HepG2 (cell line): ENCODE data around the gene OR5K2. TPM values are rescaled to one million over a fixed set of nuclear protein-coding genes. Genes with fewer than 3 reads are reported as not detected.
A peak's percentile ranks its signal among the peaks of the same experiment; 100 is the strongest.

Experiments
- ATAC-seq: fragments of 200-7000 bp; cut with Tn5 transposase; 3 replicates; pipeline ENCODE4 v1.9.1; 2020; ENCODE audit warnings: mild to moderate bottlenecking, moderate library complexity
- BruUV-seq: library from RNA; stranded (reverse); fragments of 400-500 nt; replicated peaks from 2 replicates; lab custom pipeline; 2021; lab: Mats Ljungman, UMichigan
- CTCF ChIA-PET: fragments of 300-600 bp; formaldehyde crosslinking; extraction: SDS; loops from one replicate; lab custom pipeline; 2021; ENCODE audit warnings: low total read pairs, inconsistent platforms, low intra/inter-chr PET ratio; lab: Yijun Ruan, JAX
- POLR2A ChIA-PET: fragments of 350-600 bp; sonication (Branson Sonifier 250); formaldehyde crosslinking; loops from one replicate; lab custom pipeline; 2020; ENCODE audit warnings: antibody characterized with exemption, inconsistent platforms; lab: Yijun Ruan, JAX
- DNase-seq: peaks from one replicate; pipeline ENCODE4 v3.0.0-alpha.2; 2015; ENCODE audit warnings: low spot score
- FAIRE-seq: peaks from 3 replicates; lab custom pipeline; 2011; peaks lifted over from hg19 to GRCh38; lab: Jason Lieb, UNC
- H2AFZ ChIP-seq: one replicate; pipeline ENCODE4 v1.6.1; 2011; ENCODE audit warnings: low read length, inconsistent platforms
- H3K27ac ChIP-seq: fragments of 300-600 bp; 3 replicates; pipeline ENCODE4 v1.8.0; 2011; ENCODE audit warnings: mixed run types, mild to moderate bottlenecking, mixed read lengths, low read length, inconsistent platforms; ENCODE audit not compliant: insufficient read depth; ENCODE audit errors: extremely low read length
- H3K27me3 ChIP-seq, 2 experiments: fragments of 200-600 bp in 1 of 2; 2 replicates in 1 of 2; 3 replicates in 1 of 2; pipeline versions ENCODE4 v1.6.0 to v1.8.0; 2011; ENCODE audit warnings: low read length in 2 of 2, mild to moderate bottlenecking in 2 of 2, moderate library complexity in 2 of 2, inconsistent platforms in 1 of 2; ENCODE audit not compliant: insufficient read depth in 2 of 2, control insufficient read depth in 1 of 2
- H3K36me3 ChIP-seq, 2 experiments: fragments of 200-600 bp in 1 of 2; replicated peaks in 1 of 2; 2 replicates in 1 of 2; 3 replicates in 1 of 2; pipeline versions ENCODE4 v1.5.1 to v1.8.0; 2011; ENCODE audit warnings: low read length in 2 of 2, inconsistent platforms in 1 of 2; ENCODE audit not compliant: insufficient read depth in 2 of 2, control insufficient read depth in 1 of 2
- H3K4me1 ChIP-seq: 2 replicates; pipeline ENCODE4 v1.5.1; 2012; ENCODE audit warnings: low read length, inconsistent platforms; ENCODE audit not compliant: insufficient read depth
- H3K4me2 ChIP-seq: 2 replicates; pipeline ENCODE4 v1.6.0; 2011; ENCODE audit warnings: low read depth, low read length, inconsistent platforms
- H3K4me3 ChIP-seq, 3 experiments: fragments of 200-600 bp in 1 of 3; sonication (generic), shearing (Covaris generic) in 1 of 3; replicated peaks in 1 of 3; 2 replicates each; pipeline ENCODE4 v1.5.1; 2011 to 2016; ENCODE audit warnings: low read length in 3 of 3, inconsistent platforms in 2 of 3, low read depth in 2 of 3, mild to moderate bottlenecking in 2 of 3, control low read depth in 1 of 3, mixed read lengths in 1 of 3; ENCODE audit not compliant: insufficient read depth in 1 of 3
- H3K79me2 ChIP-seq: one replicate; pipeline ENCODE4 v1.6.1; 2011; ENCODE audit warnings: low read length, inconsistent platforms; ENCODE audit not compliant: insufficient read depth
- H3K9ac ChIP-seq: 2 replicates; pipeline ENCODE4 v1.6.0; 2011; ENCODE audit warnings: mild to moderate bottlenecking, low read depth, low read length, inconsistent platforms; ENCODE audit not compliant: insufficient read depth
- H3K9me3 ChIP-seq: 2 replicates; pipeline ENCODE4 v1.5.1; 2012; ENCODE audit warnings: mild to moderate bottlenecking, low read length
- H4K20me1 ChIP-seq: 2 replicates; pipeline ENCODE4 v1.6.0; 2011; ENCODE audit warnings: inconsistent platforms, mild to moderate bottlenecking, low read length, moderate library complexity; ENCODE audit not compliant: insufficient read depth
- ATF4 ChIP-seq, 2 experiments: fragments of 450-650 bp in 1 of 2; sonication (generic) in 1 of 2; formaldehyde crosslinking; IDR thresholded peaks; 2 replicates each; pipeline versions ENCODE4 v1.5.0 to v1.8.0; 2020 to 2022; ENCODE audit warnings: mild to moderate bottlenecking in 1 of 2, missing genetic modification reagents in 1 of 2
- BCL3 ChIP-seq: sonication (generic); formaldehyde crosslinking; IDR thresholded peaks from 2 replicates; pipeline ENCODE4 v1.5.1; 2020; ENCODE audit warnings: mild to moderate bottlenecking, missing genetic modification reagents, moderate library complexity
- ESRRA ChIP-seq: sonication (generic); formaldehyde crosslinking; IDR thresholded peaks from 2 replicates; pipeline ENCODE4 v1.5.1; 2020; ENCODE audit warnings: mild to moderate bottlenecking, low read depth, missing genetic modification reagents
- PLSCR1 ChIP-seq: sonication (generic); formaldehyde crosslinking; IDR thresholded peaks from 2 replicates; pipeline ENCODE4 v1.5.0; 2020; ENCODE audit warnings: missing genetic modification reagents, mild to moderate bottlenecking, borderline replicate concordance
- SAFB2 ChIP-seq: sonication (generic); formaldehyde crosslinking; IDR thresholded peaks from 2 replicates; pipeline ENCODE4 v1.5.1; 2020; ENCODE audit warnings: missing genetic modification reagents, low read depth, mild to moderate bottlenecking, borderline replicate concordance
- SIN3A ChIP-seq: IDR thresholded peaks from 2 replicates; pipeline ENCODE4 v1.6.1; 2011; ENCODE audit warnings: low read depth, mild to moderate bottlenecking, control low read depth, low read length, borderline replicate concordance
- SMARCC2 ChIP-seq: fragments of 450-650 bp; IDR thresholded peaks from 2 replicates; pipeline ENCODE4 v1.6.1; 2017; ENCODE audit warnings: antibody characterized with exemption, mild to moderate bottlenecking
- THAP8 ChIP-seq: sonication (generic); formaldehyde crosslinking; IDR thresholded peaks from 2 replicates; pipeline ENCODE4 v1.5.1; 2020; ENCODE audit warnings: missing genetic modification reagents, mild to moderate bottlenecking, borderline replicate concordance
- ZNF513 ChIP-seq: sonication (generic); formaldehyde crosslinking; conservative IDR thresholded peaks from 2 replicates; pipeline ENCODE4 v1.5.0; 2020; ENCODE audit warnings: missing genetic modification reagents
- ZSCAN5A ChIP-seq: sonication (generic); formaldehyde crosslinking; IDR thresholded peaks from 2 replicates; pipeline ENCODE4 v1.8.0; 2022; ENCODE audit warnings: mild to moderate bottlenecking, missing genetic modification reagents, borderline replicate concordance
- WGBS: methylation state at CpG from one replicate; pipeline ENCODE4 v1.1.6; 2017; ENCODE audit warnings: low lambda C conversion rate; 5-methylcytosine and 5-hydroxymethylcytosine counted together
- in situ Hi-C: cut with HindIII; loops from 2 replicates; pipeline ENCODE4 v1.10.0; 2017; ENCODE audit warnings: low pct_unique_long_range_greater_than_20kb; ENCODE audit not compliant: extremely low pct_ligation_motif_present
- intact Hi-C: fragments of 100-400 bp; cut with micrococcal nuclease; formaldehyde crosslinking; loops from one replicate; pipeline ENCODE4 v1.10.0; 2022; ENCODE audit not compliant: unreplicated experiment
- polyA plus RNA-seq, 8 experiments: library from polyadenylated mRNA; depleted of rRNA in 3 of 8; stranded (reverse) in 7 of 8; unstranded in 1 of 8; fragments of >200 nt; fragmentation: Illumina TruSeq in 4 of 8; extraction: Trizol in 4 of 8; gene quantifications; 2 replicates each; pipeline versions ENCODE4 v1.2.1 to v1.2.3, GENCODE V29; 2011 to 2016; ENCODE audit warnings: low read depth in 4 of 8, missing spikeins in 1 of 8, mixed read lengths in 1 of 8; ENCODE audit not compliant: insufficient read depth in 1 of 8
- total RNA-seq, 5 experiments: library from RNA; depleted of rRNA; stranded (reverse); fragments of >200 nt; fragmentation: Illumina TruSeq; extraction: Trizol; gene quantifications; 2 replicates each; pipeline ENCODE4 v1.2.3, GENCODE V29; 2016; ENCODE audit warnings: low read depth in 1 of 5

OR5K2 gene
- total and polyA plus RNA-seq, 2 of the 13 experiments (the other 11 are each of a cell fraction or from before 2014, with no cell fraction given): not detected

- TSS peak; percentile 80 for BruUV-seq
- Histone ChIP-seq H3K36me3 (peaks cover 0 to 2% of the 10 kb centered on the region in 2 experiments; a peak in 2 of 5 replicates), H3K27me3 (no peaks in the 10 kb centered on the region; a peak in 1 of 5 replicates), H3K9ac (peak overlapping the region; percentile 81), H2AFZ (no peak overlapping the region), H4K20me1 (no peaks in the 10 kb centered on the region), H3K9me3 (no peaks in the 10 kb centered on the region), H3K4me3 (peak overlapping the region; percentile 71 to 76 (median 74)), H3K4me2 (peak overlapping the region; percentile 89), H3K79me2 (peaks cover 30% of the 10 kb centered on the region), H3K27ac (peak overlapping the region; percentile 69), H3K4me1 (peaks cover 17% of the 10 kb centered on the region)
- FAIRE-seq (peak; percentile 66), ATAC-seq (peak; percentile 75), DNase-seq (peak; percentile 32)
- CTCF ChIA-PET: no interaction called here
- POLR2A ChIA-PET: interaction anchor here (1.2 kb wide), 2 partner anchors 9 to 72 kb away, joined by 3 to 7 read pairs; partner anchors contain the start of gene CPOX
- 0% methylated on average over 16 of the region's 16 CpGs for WGBS
- in situ Hi-C loops (loop anchor here (10.0 kb wide), 1 partner anchor 53 kb away; no protein-coding TSS in a partner anchor), intact Hi-C loops (loop anchor here (10.0 kb wide), 2 partner anchors 293 to 757 kb away; partner anchors contain the start of gene ARL6)
- TF ChIP-seq ZSCAN5A (no peak), ESRRA (CRISPR knock-in tag) (no peak), SIN3A (peak; percentile 10; the same call in 1 of the 2 replicates), ATF4 (CRISPR knock-in tag; IDR thresholded peaks at IDR 0.05) (0 out of 4 replicates have a peak, but pooled peaks of 1 of the 2 experiments have one; percentile 5), THAP8 (CRISPR knock-in tag) (no peak), BCL3 (CRISPR knock-in tag) (no peak), PLSCR1 (no peak), SAFB2 (CRISPR knock-in tag) (no peak), ZNF513 (0 out of 2 replicates have a peak, but pooled peaks have one; percentile 38), SMARCC2 (no peak)
Measured at GRCh38 chr3:98521897-98522543, 24.5 kb downstream of the OR5K2 start.
